MM.1S (cell line): ENCODE measurements around the gene TLE3.

Experiments used
- DNase-seq: peaks from one replicate; pipeline ENCODE4 v3.0.0-alpha.2; 2015
- H2AFZ ChIP-seq: fragments of 300-600 bp; sonication (generic); 2 replicates; pipeline ENCODE4 v1.6.0; 2016; ENCODE audit warnings: antibody characterized with exemption, low read length
- H3F3A ChIP-seq: fragments of 300-600 bp; sonication (generic); 2 replicates; pipeline ENCODE4 v1.6.1; 2016; ENCODE audit warnings: mild to moderate bottlenecking, antibody characterized with exemption, low read length, moderate library complexity, mixed read lengths; ENCODE audit not compliant: insufficient read depth
- H3K27ac ChIP-seq: fragments of 300-600 bp; sonication (generic); 2 replicates; pipeline ENCODE4 v1.5.1; 2016; ENCODE audit warnings: mild to moderate bottlenecking, low read length
- H3K27me3 ChIP-seq: fragments of 300-600 bp; sonication (generic); replicated peaks from 2 replicates; pipeline ENCODE4 v1.6.0; 2016; ENCODE audit warnings: low read length; ENCODE audit not compliant: insufficient read depth
- H3K36me3 ChIP-seq: fragments of 300-600 bp; sonication (generic); replicated peaks from 2 replicates; pipeline ENCODE4 v1.6.1; 2016; ENCODE audit warnings: mild to moderate bottlenecking, low read length, mixed read lengths; ENCODE audit not compliant: insufficient read depth
- H3K4me1 ChIP-seq: fragments of 300-600 bp; sonication (generic); 2 replicates; pipeline ENCODE4 v1.6.1; 2016; ENCODE audit warnings: low read length, mixed read lengths
- H3K4me2 ChIP-seq: fragments of 300-600 bp; sonication (generic); 2 replicates; pipeline ENCODE4 v1.6.0; 2016; ENCODE audit warnings: low read depth, low read length
- H3K4me3 ChIP-seq: fragments of 300-600 bp; sonication (generic); 2 replicates; pipeline ENCODE4 v1.5.1; 2016; ENCODE audit warnings: low read length, mixed read lengths
- H3K79me2 ChIP-seq: fragments of 300-600 bp; sonication (generic); 2 replicates; pipeline ENCODE4 v1.6.1; 2016; ENCODE audit warnings: mixed run types, low read length, mixed read lengths
- H3K9ac ChIP-seq: fragments of 300-600 bp; sonication (generic); 2 replicates; pipeline ENCODE4 v1.6.1; 2016; ENCODE audit warnings: low read length, mixed read lengths
- H3K9me2 ChIP-seq: fragments of 300-600 bp; sonication (generic); replicated peaks from 2 replicates; pipeline ENCODE4 v1.6.1; 2016; ENCODE audit warnings: mild to moderate bottlenecking, low read length, mixed read lengths; ENCODE audit not compliant: insufficient read depth
- H3K9me3 ChIP-seq: fragments of 300-600 bp; sonication (generic); replicated peaks from 2 replicates; pipeline ENCODE4 v1.6.1; 2016; ENCODE audit warnings: mild to moderate bottlenecking, low read length, mixed read lengths; ENCODE audit not compliant: insufficient read depth
- H4K20me1 ChIP-seq: fragments of 300-600 bp; sonication (generic); 2 replicates; pipeline ENCODE4 v1.6.1; 2016; ENCODE audit warnings: mild to moderate bottlenecking, low read length, moderate library complexity, mixed read lengths; ENCODE audit not compliant: insufficient read depth
- EZH2 ChIP-seq: fragments of 300-600 bp; sonication (generic); optimal IDR thresholded peaks from 2 replicates; pipeline ENCODE3; 2017; ENCODE audit warnings: low read depth, mild to moderate bottlenecking, antibody characterized with exemption, low read length, mixed read lengths
- EZH2phosphoT487 ChIP-seq: fragments of 300-600 bp; sonication (generic); IDR thresholded peaks from 2 replicates; pipeline ENCODE4 v1.6.1; 2018; ENCODE audit warnings: antibody characterized with exemption, low read length
- TF ChIP-seq, protein P1 (sequence below): fragments of 300-600 bp; sonication (generic); IDR thresholded peaks from 2 replicates; pipeline ENCODE4 v1.5.1; 2016; ENCODE audit warnings: antibody characterized with exemption, low read length, mixed read lengths

TLE3 gene

DNA sequence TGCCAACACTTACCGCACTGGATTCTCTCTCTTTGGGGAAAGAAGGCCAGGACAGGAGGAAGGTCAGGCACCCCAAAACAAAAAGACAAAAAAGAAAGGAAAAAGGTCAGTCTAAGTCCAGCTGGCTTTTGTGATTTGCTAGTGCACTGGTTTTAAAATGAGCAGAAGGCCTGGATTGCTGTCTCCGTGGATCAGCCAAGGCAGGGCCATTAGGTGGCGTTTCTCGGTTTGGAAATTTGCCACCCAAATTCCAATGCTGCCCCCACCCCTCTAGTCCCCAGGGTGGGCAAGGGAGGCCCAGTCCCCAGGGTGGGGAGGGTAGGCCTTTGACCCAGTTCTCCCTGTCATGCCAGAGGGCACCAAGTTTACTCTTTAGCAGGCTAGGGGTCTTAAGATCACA is 33.3 kb downstream of the TLE3 start:
- TF ChIP-seq EZH2 = no peak
- TF ChIP-seq, protein P1, sequence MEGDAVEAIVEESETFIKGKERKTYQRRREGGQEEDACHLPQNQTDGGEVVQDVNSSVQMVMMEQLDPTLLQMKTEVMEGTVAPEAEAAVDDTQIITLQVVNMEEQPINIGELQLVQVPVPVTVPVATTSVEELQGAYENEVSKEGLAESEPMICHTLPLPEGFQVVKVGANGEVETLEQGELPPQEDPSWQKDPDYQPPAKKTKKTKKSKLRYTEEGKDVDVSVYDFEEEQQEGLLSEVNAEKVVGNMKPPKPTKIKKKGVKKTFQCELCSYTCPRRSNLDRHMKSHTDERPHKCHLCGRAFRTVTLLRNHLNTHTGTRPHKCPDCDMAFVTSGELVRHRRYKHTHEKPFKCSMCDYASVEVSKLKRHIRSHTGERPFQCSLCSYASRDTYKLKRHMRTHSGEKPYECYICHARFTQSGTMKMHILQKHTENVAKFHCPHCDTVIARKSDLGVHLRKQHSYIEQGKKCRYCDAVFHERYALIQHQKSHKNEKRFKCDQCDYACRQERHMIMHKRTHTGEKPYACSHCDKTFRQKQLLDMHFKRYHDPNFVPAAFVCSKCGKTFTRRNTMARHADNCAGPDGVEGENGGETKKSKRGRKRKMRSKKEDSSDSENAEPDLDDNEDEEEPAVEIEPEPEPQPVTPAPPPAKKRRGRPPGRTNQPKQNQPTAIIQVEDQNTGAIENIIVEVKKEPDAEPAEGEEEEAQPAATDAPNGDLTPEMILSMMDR = no peak
- no peak for TF ChIP-seq EZH2phosphoT487
- no peak overlapping the region for H3K27ac ChIP-seq
- DNase-seq = no peak
- no peaks in the 10 kb centered on the region for H3K9me2 ChIP-seq
- peaks cover 15% of the 10 kb centered on the region for H4K20me1 ChIP-seq
- H3K4me2 ChIP-seq = no peak overlapping the region
- H3K4me3 ChIP-seq = no peak overlapping the region
- H3K9ac ChIP-seq = no peak overlapping the region
- no peak overlapping the region for H2AFZ ChIP-seq
- H3F3A ChIP-seq = peaks cover 3% of the 10 kb centered on the region; the same call in 1 of the 2 replicates
- H3K9me3 ChIP-seq = no peaks in the 10 kb centered on the region
- H3K79me2 ChIP-seq = peaks cover 97% of the 10 kb centered on the region
- peaks cover 40% of the 10 kb centered on the region for H3K36me3 ChIP-seq
- no peaks in the 10 kb centered on the region for H3K4me1 ChIP-seq
- no peaks in the 10 kb centered on the region for H3K27me3 ChIP-seq

DNA sequence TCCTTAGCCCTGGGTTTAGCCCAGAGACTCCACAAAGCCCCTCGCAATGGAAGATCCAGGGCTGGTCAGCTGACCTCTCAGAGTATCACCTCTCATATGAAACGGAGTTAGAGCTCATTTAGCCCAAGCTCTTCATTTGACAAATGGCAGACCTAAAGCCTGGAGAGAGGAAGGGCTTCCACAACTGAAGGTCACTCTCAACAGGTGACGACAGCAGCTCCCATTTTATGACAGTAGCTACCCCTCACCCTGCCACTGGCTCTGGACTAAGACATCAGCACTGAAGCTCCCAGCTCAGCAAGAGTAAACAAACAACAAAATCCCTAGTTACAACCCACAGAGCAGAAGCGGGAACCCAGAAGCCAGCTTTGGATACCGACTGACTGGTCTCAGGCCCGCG is 33.7 kb downstream of the TLE3 start:
- Histone ChIP-seq H2AFZ (no peak overlapping the region), H3K4me2 (no peak overlapping the region), H3K4me3 (no peak overlapping the region), H3K9me2 (no peaks in the 10 kb centered on the region), H4K20me1 (peaks cover 14% of the 10 kb centered on the region), H3K27ac (no peak overlapping the region), H3K9me3 (no peaks in the 10 kb centered on the region), H3F3A (peaks cover 3% of the 10 kb centered on the region; the same call in 1 of the 2 replicates), H3K36me3 (peaks cover 42% of the 10 kb centered on the region), H3K9ac (no peak overlapping the region), H3K4me1 (no peaks in the 10 kb centered on the region), H3K79me2 (peaks cover 97% of the 10 kb centered on the region), H3K27me3 (no peaks in the 10 kb centered on the region)
- TF ChIP-seq, protein P1 = no peak
- TF ChIP-seq EZH2 (no peak), EZH2phosphoT487 (no peak)
- DNase-seq = no peak

DNA sequence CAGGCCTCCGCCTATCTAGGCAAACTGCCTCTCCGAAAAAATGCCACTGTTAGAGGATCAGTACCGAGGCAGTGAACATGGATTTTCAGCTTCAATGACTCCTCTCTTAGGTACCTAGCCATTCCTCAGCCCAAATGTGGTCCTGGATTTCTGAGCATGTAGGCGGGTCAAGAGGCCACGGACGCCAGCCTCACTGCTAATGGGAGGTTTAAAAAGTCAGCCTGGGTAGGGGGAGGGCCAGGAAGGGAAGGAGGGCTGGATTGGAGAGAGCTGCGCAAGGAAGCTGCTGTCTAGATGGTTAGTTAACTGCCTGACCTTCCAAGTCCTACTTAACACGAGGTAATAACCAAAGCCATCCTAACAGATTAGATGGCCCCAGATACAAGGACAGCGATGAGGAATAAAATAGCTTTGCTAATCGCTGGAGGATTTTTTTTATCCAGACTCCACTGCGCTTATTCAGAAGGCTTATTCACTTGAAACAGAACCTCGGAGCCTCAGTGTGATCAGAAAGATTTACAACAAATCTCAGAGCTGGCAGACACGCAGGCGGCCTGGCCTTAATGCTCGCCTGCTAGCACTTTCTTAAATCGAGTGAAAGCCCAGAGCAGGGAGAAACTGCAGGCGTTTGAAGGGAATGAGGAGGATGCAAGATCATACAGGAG is 34.3 kb downstream of the TLE3 start:
- no peak for TF ChIP-seq EZH2phosphoT487
- TF ChIP-seq EZH2 = no peak
- TF ChIP-seq, protein P1 = no peak
- no peak overlapping the region for H3K4me2 ChIP-seq
- H3K9ac ChIP-seq = no peak overlapping the region
- H3K79me2 ChIP-seq = peaks cover 96% of the 10 kb centered on the region
- no peak for DNase-seq
- no peaks in the 10 kb centered on the region for H3F3A ChIP-seq
- no peaks in the 10 kb centered on the region for H3K4me1 ChIP-seq
- H4K20me1 ChIP-seq = peaks cover 8% of the 10 kb centered on the region; the same call in 1 of the 2 replicates
- no peaks in the 10 kb centered on the region for H3K9me3 ChIP-seq
- no peak overlapping the region for H3K27ac ChIP-seq
- H3K36me3 ChIP-seq = peaks cover 44% of the 10 kb centered on the region
- H3K4me3 ChIP-seq = no peak overlapping the region
- no peaks in the 10 kb centered on the region for H3K9me2 ChIP-seq
- no peaks in the 10 kb centered on the region for H3K27me3 ChIP-seq
- no peak overlapping the region for H2AFZ ChIP-seq
